HepG2 (cell line): ENCODE data around the gene PPFIA4. TPM values are rescaled to one million over a fixed set of nuclear protein-coding genes. Genes with fewer than 3 reads are reported as not detected.
A peak's percentile ranks its signal among the peaks of the same experiment; 100 is the strongest.
"Not testable (repeated sequence)": the region's sequence is repeated elsewhere in the genome, so short reads cannot be mapped to it uniquely, and the experiment has no call there.

ENCODE experiments used
- ATAC-seq: fragments of 200-7000 bp; cut with Tn5 transposase; 3 replicates; pipeline ENCODE4 v1.9.1; 2020; ENCODE audit warnings: mild to moderate bottlenecking, moderate library complexity
- BruUV-seq: library from RNA; stranded (reverse); fragments of 400-500 nt; replicated peaks from 2 replicates; lab custom pipeline; 2021; lab: Mats Ljungman, UMichigan
- CTCF ChIA-PET: fragments of 300-600 bp; formaldehyde crosslinking; extraction: SDS; loops from one replicate; lab custom pipeline; 2021; ENCODE audit warnings: low total read pairs, inconsistent platforms, low intra/inter-chr PET ratio; lab: Yijun Ruan, JAX
- POLR2A ChIA-PET: fragments of 350-600 bp; sonication (Branson Sonifier 250); formaldehyde crosslinking; loops from one replicate; lab custom pipeline; 2020; ENCODE audit warnings: antibody characterized with exemption, inconsistent platforms; lab: Yijun Ruan, JAX
- DNase-seq: peaks from one replicate; pipeline ENCODE4 v3.0.0-alpha.2; 2015; ENCODE audit warnings: low spot score
- FAIRE-seq: peaks from 3 replicates; lab custom pipeline; 2011; peaks lifted over from hg19 to GRCh38; lab: Jason Lieb, UNC
- H2AFZ ChIP-seq: one replicate; pipeline ENCODE4 v1.6.1; 2011; ENCODE audit warnings: low read length, inconsistent platforms
- H3K27ac ChIP-seq: fragments of 300-600 bp; 3 replicates; pipeline ENCODE4 v1.8.0; 2011; ENCODE audit warnings: mixed run types, mild to moderate bottlenecking, mixed read lengths, low read length, inconsistent platforms; ENCODE audit not compliant: insufficient read depth; ENCODE audit errors: extremely low read length
- H3K27me3 ChIP-seq, 2 experiments: fragments of 200-600 bp in 1 of 2; 2 replicates in 1 of 2; 3 replicates in 1 of 2; pipeline versions ENCODE4 v1.6.0 to v1.8.0; 2011; ENCODE audit warnings: low read length in 2 of 2, mild to moderate bottlenecking in 2 of 2, moderate library complexity in 2 of 2, inconsistent platforms in 1 of 2; ENCODE audit not compliant: insufficient read depth in 2 of 2, control insufficient read depth in 1 of 2
- H3K36me3 ChIP-seq, 2 experiments: fragments of 200-600 bp in 1 of 2; replicated peaks in 1 of 2; 2 replicates in 1 of 2; 3 replicates in 1 of 2; pipeline versions ENCODE4 v1.5.1 to v1.8.0; 2011; ENCODE audit warnings: low read length in 2 of 2, inconsistent platforms in 1 of 2; ENCODE audit not compliant: insufficient read depth in 2 of 2, control insufficient read depth in 1 of 2
- H3K4me1 ChIP-seq: 2 replicates; pipeline ENCODE4 v1.5.1; 2012; ENCODE audit warnings: low read length, inconsistent platforms; ENCODE audit not compliant: insufficient read depth
- H3K4me2 ChIP-seq: 2 replicates; pipeline ENCODE4 v1.6.0; 2011; ENCODE audit warnings: low read depth, low read length, inconsistent platforms
- H3K4me3 ChIP-seq, 3 experiments: fragments of 200-600 bp in 1 of 3; sonication (generic), shearing (Covaris generic) in 1 of 3; replicated peaks in 1 of 3; 2 replicates each; pipeline ENCODE4 v1.5.1; 2011 to 2016; ENCODE audit warnings: low read length in 3 of 3, inconsistent platforms in 2 of 3, low read depth in 2 of 3, mild to moderate bottlenecking in 2 of 3, control low read depth in 1 of 3, mixed read lengths in 1 of 3; ENCODE audit not compliant: insufficient read depth in 1 of 3
- H3K79me2 ChIP-seq: one replicate; pipeline ENCODE4 v1.6.1; 2011; ENCODE audit warnings: low read length, inconsistent platforms; ENCODE audit not compliant: insufficient read depth
- H3K9ac ChIP-seq: 2 replicates; pipeline ENCODE4 v1.6.0; 2011; ENCODE audit warnings: mild to moderate bottlenecking, low read depth, low read length, inconsistent platforms; ENCODE audit not compliant: insufficient read depth
- H3K9me3 ChIP-seq: 2 replicates; pipeline ENCODE4 v1.5.1; 2012; ENCODE audit warnings: mild to moderate bottlenecking, low read length
- H4K20me1 ChIP-seq: 2 replicates; pipeline ENCODE4 v1.6.0; 2011; ENCODE audit warnings: inconsistent platforms, mild to moderate bottlenecking, low read length, moderate library complexity; ENCODE audit not compliant: insufficient read depth
- CEBPG ChIP-seq: IDR thresholded peaks from 2 replicates; pipeline ENCODE4 v1.6.1; 2016
- GATAD2A ChIP-seq: IDR thresholded peaks from 2 replicates; pipeline ENCODE4 v1.6.1; 2016
- HDAC2 ChIP-seq: sonication (generic); formaldehyde crosslinking; IDR thresholded peaks from 2 replicates; pipeline ENCODE4 v1.4.0; 2020; ENCODE audit warnings: missing genetic modification reagents
- HNF4A ChIP-seq: sonication (generic); formaldehyde crosslinking; IDR thresholded peaks from 2 replicates; pipeline ENCODE4 v1.4.0; 2020; ENCODE audit warnings: missing genetic modification reagents
- NR2C2 ChIP-seq: sonication (generic); formaldehyde crosslinking; IDR thresholded peaks from 2 replicates; pipeline ENCODE4 v1.4.0; 2020; ENCODE audit warnings: missing genetic modification reagents, mild to moderate bottlenecking, moderate library complexity, borderline replicate concordance
- NR2F2 ChIP-seq: IDR thresholded peaks from 2 replicates; pipeline ENCODE4 v1.6.1; 2012; ENCODE audit warnings: low read depth, inconsistent platforms, borderline replicate concordance
- RARA ChIP-seq: IDR thresholded peaks from 2 replicates; pipeline ENCODE4 v1.6.1; 2016; ENCODE audit warnings: missing genetic modification reagents, missing compliant biosample characterization
- RBFOX2 ChIP-seq: fragments of 200-400 bp; formaldehyde crosslinking; IDR thresholded peaks from 2 replicates; pipeline ENCODE4 v1.6.1; 2017; ENCODE audit warnings: low read depth, mild to moderate bottlenecking, low read length
- RXRA ChIP-seq: sonication (generic); formaldehyde crosslinking; IDR thresholded peaks from 2 replicates; pipeline ENCODE4 v1.5.1; 2020; ENCODE audit warnings: missing genetic modification reagents
- ZNF317 ChIP-seq: sonication (generic); formaldehyde crosslinking; IDR thresholded peaks from 2 replicates; pipeline ENCODE4 v1.5.0; 2020; ENCODE audit warnings: mild to moderate bottlenecking, missing genetic modification reagents
- ZNF362 ChIP-seq: sonication (generic); formaldehyde crosslinking; IDR thresholded peaks from 2 replicates; pipeline ENCODE4 v1.4.0; 2020; ENCODE audit warnings: missing genetic modification reagents, mild to moderate bottlenecking, borderline replicate concordance
- ZNF792 ChIP-seq: IDR thresholded peaks from 2 replicates; pipeline ENCODE4 v1.6.1; 2016
- WGBS: methylation state at CpG from one replicate; pipeline ENCODE4 v1.1.6; 2017; ENCODE audit warnings: low lambda C conversion rate; 5-methylcytosine and 5-hydroxymethylcytosine counted together
- in situ Hi-C: cut with HindIII; loops from 2 replicates; pipeline ENCODE4 v1.10.0; 2017; ENCODE audit warnings: low pct_unique_long_range_greater_than_20kb; ENCODE audit not compliant: extremely low pct_ligation_motif_present
- intact Hi-C: fragments of 100-400 bp; cut with micrococcal nuclease; formaldehyde crosslinking; loops from one replicate; pipeline ENCODE4 v1.10.0; 2022; ENCODE audit not compliant: unreplicated experiment
- polyA plus RNA-seq, 8 experiments: library from polyadenylated mRNA; depleted of rRNA in 3 of 8; stranded (reverse) in 7 of 8; unstranded in 1 of 8; fragments of >200 nt; fragmentation: Illumina TruSeq in 4 of 8; extraction: Trizol in 4 of 8; gene quantifications; 2 replicates each; pipeline versions ENCODE4 v1.2.1 to v1.2.3, GENCODE V29; 2011 to 2016; ENCODE audit warnings: low read depth in 4 of 8, missing spikeins in 1 of 8, mixed read lengths in 1 of 8; ENCODE audit not compliant: insufficient read depth in 1 of 8
- total RNA-seq, 5 experiments: library from RNA; depleted of rRNA; stranded (reverse); fragments of >200 nt; fragmentation: Illumina TruSeq; extraction: Trizol; gene quantifications; 2 replicates each; pipeline ENCODE4 v1.2.3, GENCODE V29; 2016; ENCODE audit warnings: low read depth in 1 of 5
- TF ChIP-seq, protein P1 (sequence below): sonication (generic); formaldehyde crosslinking; conservative IDR thresholded peaks from 2 replicates; pipeline ENCODE4 v1.4.0; 2020; ENCODE audit warnings: mild to moderate bottlenecking, missing genetic modification reagents, moderate library complexity
- TF ChIP-seq, protein P2 (sequence below): sonication (generic); formaldehyde crosslinking; IDR thresholded peaks from 2 replicates; pipeline ENCODE4 v1.8.1; 2023; ENCODE audit warnings: mild to moderate bottlenecking, moderate library complexity, missing genetic modification reagents
- TF ChIP-seq, protein P3 (sequence below): sonication (generic); formaldehyde crosslinking; IDR thresholded peaks from 2 replicates; pipeline ENCODE4 v1.4.0; 2020; ENCODE audit warnings: missing genetic modification reagents

The PPFIA4 gene
- total and polyA plus RNA-seq, 2 of the 13 experiments (the other 11 are each of a cell fraction or from before 2014, with no cell fraction given) = 6.4 TPM; not detected in 1

GRCh38 chr1:203005395-203006142 lies 20.7 kb upstream of the PPFIA4 start:
- H4K20me1 ChIP-seq, H3K9me3 ChIP-seq, BruUV-seq, DNase-seq, H3K27me3 ChIP-seq, ATAC-seq, in situ Hi-C loops, H2AFZ ChIP-seq, CTCF ChIA-PET: not testable (repeated sequence)
- Histone ChIP-seq H3K79me2 (peaks cover 26% of the 10 kb centered on the region), H3K4me3 (peak overlapping the region; percentile 57 to 98 (median 60); a peak in 5 of 6 replicates), H3K27ac (peak overlapping the region; percentile 98), H3K4me1 (peaks cover 40% of the 10 kb centered on the region), H3K9ac (peak overlapping the region; percentile 67), H3K36me3 (peaks cover 1 to 13% of the 10 kb centered on the region in 2 experiments; a peak in 3 of 5 replicates), H3K4me2 (peak overlapping the region; percentile 94)
- intact Hi-C loops = loop anchor here (10.0 kb wide), 1 partner anchor 661 kb away; the partner anchor contains the start of genes PPP1R12B and UBE2T
- POLR2A ChIA-PET = interaction anchor here (1.8 to 2.9 kb wide), 3 partner anchors 78 to 145 kb away, joined by 12 to 14 read pairs (median 13); partner anchors contain the start of genes KLHL12 and RABIF
- WGBS = 58% methylated on average over 17 of the region's 17 CpGs
- peak; percentile 80 for FAIRE-seq
- TF ChIP-seq HDAC2 (CRISPR knock-in tag) (peak; percentile 42; the same call in 1 of the 2 replicates), RBFOX2 (0 out of 2 replicates have a peak, but pooled peaks have one; percentile 16), NR2F2 (peak; percentile 67; the same call in 1 of the 2 replicates), GATAD2A (CRISPR knock-in tag) (0 out of 2 replicates have a peak, but pooled peaks have one; percentile 49), ZNF362 (CRISPR knock-in tag) (peak; percentile 71; the same call in 1 of the 2 replicates), NR2C2 (peak; percentile 75), ZNF317 (0 out of 2 replicates have a peak, but pooled peaks have one; percentile 18), RARA (CRISPR knock-in tag) (peak; percentile 75), CEBPG (CRISPR knock-in tag) (peak; percentile 86), ZNF792 (CRISPR knock-in tag) (peak; percentile 65; the same call in 1 of the 2 replicates), HNF4A (peak; percentile 70), RXRA (peak; percentile 50; the same call in 1 of the 2 replicates)
- TF ChIP-seq, protein P1, sequence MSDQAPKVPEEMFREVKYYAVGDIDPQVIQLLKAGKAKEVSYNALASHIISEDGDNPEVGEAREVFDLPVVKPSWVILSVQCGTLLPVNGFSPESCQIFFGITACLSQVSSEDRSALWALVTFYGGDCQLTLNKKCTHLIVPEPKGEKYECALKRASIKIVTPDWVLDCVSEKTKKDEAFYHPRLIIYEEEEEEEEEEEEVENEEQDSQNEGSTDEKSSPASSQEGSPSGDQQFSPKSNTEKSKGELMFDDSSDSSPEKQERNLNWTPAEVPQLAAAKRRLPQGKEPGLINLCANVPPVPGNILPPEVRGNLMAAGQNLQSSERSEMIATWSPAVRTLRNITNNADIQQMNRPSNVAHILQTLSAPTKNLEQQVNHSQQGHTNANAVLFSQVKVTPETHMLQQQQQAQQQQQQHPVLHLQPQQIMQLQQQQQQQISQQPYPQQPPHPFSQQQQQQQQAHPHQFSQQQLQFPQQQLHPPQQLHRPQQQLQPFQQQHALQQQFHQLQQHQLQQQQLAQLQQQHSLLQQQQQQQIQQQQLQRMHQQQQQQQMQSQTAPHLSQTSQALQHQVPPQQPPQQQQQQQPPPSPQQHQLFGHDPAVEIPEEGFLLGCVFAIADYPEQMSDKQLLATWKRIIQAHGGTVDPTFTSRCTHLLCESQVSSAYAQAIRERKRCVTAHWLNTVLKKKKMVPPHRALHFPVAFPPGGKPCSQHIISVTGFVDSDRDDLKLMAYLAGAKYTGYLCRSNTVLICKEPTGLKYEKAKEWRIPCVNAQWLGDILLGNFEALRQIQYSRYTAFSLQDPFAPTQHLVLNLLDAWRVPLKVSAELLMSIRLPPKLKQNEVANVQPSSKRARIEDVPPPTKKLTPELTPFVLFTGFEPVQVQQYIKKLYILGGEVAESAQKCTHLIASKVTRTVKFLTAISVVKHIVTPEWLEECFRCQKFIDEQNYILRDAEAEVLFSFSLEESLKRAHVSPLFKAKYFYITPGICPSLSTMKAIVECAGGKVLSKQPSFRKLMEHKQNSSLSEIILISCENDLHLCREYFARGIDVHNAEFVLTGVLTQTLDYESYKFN = peak; percentile 73
- TF ChIP-seq, protein P2, sequence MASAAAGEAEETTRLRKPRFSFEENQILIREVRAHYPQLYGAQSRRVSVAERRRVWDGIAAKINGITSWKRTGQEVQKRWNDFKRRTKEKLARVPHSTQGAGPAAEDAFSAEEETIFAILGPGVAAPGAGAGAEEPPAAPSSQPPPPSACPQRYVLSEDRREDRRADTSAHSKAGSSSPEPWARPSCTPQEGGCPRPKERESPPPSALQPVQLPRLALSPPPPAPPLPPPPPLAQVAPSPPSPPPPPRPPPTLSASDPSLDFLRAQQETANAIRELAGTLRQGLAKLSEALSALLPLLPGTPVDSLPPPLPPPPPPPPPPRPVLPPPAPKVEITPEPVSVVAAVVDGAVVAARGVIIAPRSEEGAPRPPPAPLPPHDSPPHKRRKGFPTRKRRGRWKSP (CRISPR knock-in tag) = 0 out of 2 replicates have a peak, but pooled peaks have one; percentile 34
- TF ChIP-seq, protein P3, sequence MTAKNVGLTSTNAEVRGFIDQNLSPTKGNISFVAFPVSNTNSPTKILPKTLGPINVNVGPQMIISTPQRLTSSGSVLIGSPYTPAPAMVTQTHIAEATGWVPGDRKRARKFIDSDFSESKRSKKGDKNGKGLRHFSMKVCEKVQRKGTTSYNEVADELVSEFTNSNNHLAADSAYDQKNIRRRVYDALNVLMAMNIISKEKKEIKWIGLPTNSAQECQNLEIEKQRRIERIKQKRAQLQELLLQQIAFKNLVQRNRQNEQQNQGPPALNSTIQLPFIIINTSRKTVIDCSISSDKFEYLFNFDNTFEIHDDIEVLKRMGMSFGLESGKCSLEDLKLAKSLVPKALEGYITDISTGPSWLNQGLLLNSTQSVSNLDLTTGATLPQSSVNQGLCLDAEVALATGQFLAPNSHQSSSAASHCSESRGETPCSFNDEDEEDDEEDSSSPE (CRISPR knock-in tag) = 0 out of 2 replicates have a peak, but pooled peaks have one; percentile 19
